ENCODE results near the gene ZMAT3.
A peak's percentile ranks its signal among the peaks of the same experiment; 100 is the strongest.

ZMAT3 gene

GRCh38 chr3:179005213-179005612 is 66.4 kb downstream of the ZMAT3 start:
- DNase-seq (ENCODE audit: low read depth) = no peak
- TF ChIP-seq CTCF (conservative IDR thresholded peaks at IDR 0.05; ENCODE audit: low read depth, low read length) = no peak
- H3K4me3 ChIP-seq (ENCODE audit: low read depth, low read length) = no peak overlapping the region

- no peak overlapping the region for H3K4me3 ChIP-seq (ENCODE audit: low read depth, low read length)
- TF ChIP-seq CTCF (conservative IDR thresholded peaks at IDR 0.05; ENCODE audit: low read depth, low read length) = no peak
- DNase-seq (ENCODE audit: low read depth) = no peak
These were observed 71.0 kb downstream of the ZMAT3 start for GRCh38 chr3:179000659-179001058.

- no peak overlapping the region for H3K4me3 ChIP-seq (ENCODE audit: low read depth, low read length)
- no peak for TF ChIP-seq CTCF (conservative IDR thresholded peaks at IDR 0.05; ENCODE audit: low read depth, low read length)
- peak; percentile 32 for DNase-seq (ENCODE audit: low read depth)
These were observed 71.5 kb downstream of the ZMAT3 start for GRCh38 chr3:179000144-179000543.

- no peak for TF ChIP-seq CTCF (conservative IDR thresholded peaks at IDR 0.05; ENCODE audit: low read depth, low read length)
- no peak for DNase-seq (ENCODE audit: low read depth)
- no peak overlapping the region for H3K4me3 ChIP-seq (ENCODE audit: low read depth, low read length)
These were observed 75.2 kb downstream of the ZMAT3 start for GRCh38 chr3:178996399-178996798.

- no peak for TF ChIP-seq CTCF (conservative IDR thresholded peaks at IDR 0.05; ENCODE audit: low read depth, low read length)
- no peak for DNase-seq (ENCODE audit: low read depth)
- H3K4me3 ChIP-seq (ENCODE audit: low read depth, low read length) = no peak overlapping the region
These were observed 81.3 kb downstream of the ZMAT3 start for GRCh38 chr3:178990293-178990692.

GRCh38 chr3:178989821-178990220 is 81.8 kb downstream of the ZMAT3 start:
- DNase-seq (ENCODE audit: low read depth) = no peak
- H3K4me3 ChIP-seq (ENCODE audit: low read depth, low read length) = no peak overlapping the region
- no peak for TF ChIP-seq CTCF (conservative IDR thresholded peaks at IDR 0.05; ENCODE audit: low read depth, low read length)

GRCh38 chr3:178987745-178988144 is 83.9 kb downstream of the ZMAT3 start:
- H3K4me3 ChIP-seq (ENCODE audit: low read depth, low read length) = no peak overlapping the region
- TF ChIP-seq CTCF (conservative IDR thresholded peaks at IDR 0.05; ENCODE audit: low read depth, low read length) = no peak
- no peak for DNase-seq (ENCODE audit: low read depth)

Measured in choroid plexus epithelial cell (primary cell).